ENCODE data around the gene TEDC1. TPM values are rescaled to one million over a fixed set of nuclear protein-coding genes. Genes with fewer than 3 reads are reported as not detected.
"Not testable (repeated sequence)": the region's sequence is repeated elsewhere in the genome, so short reads cannot be mapped to it uniquely, and the experiment has no call there.

TEDC1 gene
- total RNA-seq, 2 experiments from 2014 or later: 45.5 to 46.9 TPM

DNA sequence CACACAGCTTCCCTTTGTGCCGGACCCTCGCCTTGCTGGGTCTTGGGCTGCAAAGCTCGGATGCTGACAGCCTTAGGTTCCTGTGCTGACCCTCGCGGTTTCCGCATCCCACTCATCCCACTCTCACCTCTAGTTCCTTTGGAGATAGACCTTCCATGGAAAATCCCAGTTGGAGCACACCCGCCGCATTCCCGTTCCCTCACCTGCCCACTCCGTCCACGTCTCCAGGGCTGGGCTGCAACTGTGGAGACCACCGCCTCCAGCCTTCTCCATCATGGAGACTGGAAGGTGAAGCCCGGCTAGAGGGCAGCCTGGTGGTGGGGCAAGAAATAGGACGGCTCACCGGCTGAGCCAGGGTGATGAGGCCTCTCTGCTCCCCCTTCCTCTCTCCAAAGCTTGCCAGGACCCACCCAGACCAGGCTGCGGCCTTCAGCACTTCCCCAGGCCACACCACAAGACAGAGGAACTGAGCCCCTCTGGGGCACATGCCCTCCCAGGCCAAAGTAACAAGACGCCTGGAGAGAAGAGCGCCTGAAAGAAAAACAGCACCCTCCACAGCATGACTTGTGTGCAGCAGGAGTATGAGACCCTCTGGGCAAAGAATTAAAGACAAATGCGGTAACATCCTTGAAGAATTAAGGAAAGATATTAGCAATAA is 50.3 kb downstream of the TEDC1 start:
- POLR2A ChIA-PET: no interaction called here
- CTCF ChIA-PET: no interaction called here

DNA sequence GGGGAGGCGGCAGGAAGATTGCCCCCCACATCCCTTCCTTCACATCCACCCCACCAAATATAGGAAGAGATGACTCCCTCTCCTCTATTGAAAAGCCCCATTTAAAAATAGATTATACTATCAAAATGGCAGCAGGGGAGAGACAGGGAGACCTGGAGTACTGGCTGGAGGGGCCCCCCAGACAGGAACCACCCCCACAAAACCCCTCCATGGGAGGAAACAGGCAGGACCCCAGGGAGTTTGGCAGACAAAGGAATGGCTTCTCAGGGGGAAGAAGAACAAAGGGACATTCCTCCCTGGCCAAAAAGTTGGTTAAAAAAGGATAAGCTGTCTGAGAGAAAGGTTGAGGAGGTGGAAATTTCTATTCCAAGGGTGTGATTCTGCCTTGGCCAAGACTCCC is 54.6 kb downstream of the TEDC1 start:
- CTCF ChIA-PET, POLR2A ChIA-PET: not testable (repeated sequence)

GRCh38 chr14:105546410-105546809 is 55.4 kb downstream of the TEDC1 start:
- CTCF ChIA-PET, POLR2A ChIA-PET: not testable (repeated sequence)

DNA sequence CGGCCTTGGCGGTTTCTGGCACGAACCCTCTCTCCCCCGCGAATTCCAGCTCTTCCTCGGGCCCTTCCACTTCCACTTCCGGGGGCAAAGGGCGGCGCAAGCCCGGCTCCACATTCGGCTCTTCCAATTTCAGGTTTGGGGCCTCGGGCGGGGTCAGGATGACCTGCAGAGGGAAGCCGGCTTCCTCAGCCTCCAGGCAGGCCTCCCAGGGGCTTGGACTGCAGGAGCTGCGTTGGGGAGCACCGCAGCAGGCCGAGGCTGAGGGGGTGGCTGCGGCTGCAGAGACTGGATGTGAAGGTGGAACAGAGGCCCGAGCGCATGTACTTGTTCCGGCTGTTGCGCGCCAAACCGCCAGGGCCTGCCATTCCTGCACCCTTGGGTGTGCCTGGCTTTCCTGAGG is 56.0 kb downstream of the TEDC1 start:
- CTCF ChIA-PET, POLR2A ChIA-PET: not testable (repeated sequence)

DNA sequence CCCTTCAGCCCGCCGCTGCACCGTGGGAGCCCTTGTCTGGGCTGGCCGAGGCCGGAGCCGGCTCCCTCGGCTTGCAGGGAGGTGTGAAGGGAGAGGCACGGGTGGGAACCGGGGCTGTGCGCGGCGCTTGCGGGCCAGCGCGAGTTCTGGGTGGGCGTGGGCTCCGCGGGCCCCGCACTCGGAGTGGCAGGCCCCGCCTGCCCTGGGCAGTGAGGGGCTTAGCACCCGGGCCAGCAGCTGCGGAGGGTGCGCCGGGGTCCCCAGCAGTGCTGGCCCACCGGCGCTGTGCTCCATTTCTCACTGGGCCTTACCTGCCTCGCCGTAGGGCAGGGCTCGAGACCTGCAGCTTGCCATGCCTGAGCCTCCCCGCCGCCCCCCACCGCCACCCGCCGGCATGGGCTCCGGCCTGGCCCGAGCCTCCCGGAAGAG is 56.7 kb downstream of the TEDC1 start:
- ChIA-PET CTCF (no interaction called here), POLR2A (no interaction called here)

Other genes starting within 250 kb of the TEDC1 start
- 10 to 100 TPM; 44.7 to 48.3 TPM for gene BTBD6, start 242.7 kb upstream of the TEDC1 start, total RNA-seq
- 10 to 100 TPM; 27.8 to 29.7 TPM for gene BRF1, start 190.2 kb upstream of the TEDC1 start, total RNA-seq
- gene PACS2, start 176.5 kb upstream of the TEDC1 start, total RNA-seq: 10 to 100 TPM; 33.2 to 33.8 TPM
- 1 to 10 TPM in 1 of 2 experiments, under 1 TPM in 1; 0.99 to 2.4 TPM for gene TEX22, start 92.7 kb upstream of the TEDC1 start, total RNA-seq
- gene MTA1, start 71.4 kb upstream of the TEDC1 start, total RNA-seq: 100 to 1,000 TPM; 147 to 156 TPM
- 1 to 10 TPM; 1.0 to 1.2 TPM for gene CRIP2, start 16.4 kb upstream of the TEDC1 start, total RNA-seq
- gene CRIP1, start 4.4 kb upstream of the TEDC1 start, total RNA-seq: 100 to 1,000 TPM; 285 to 286 TPM
- gene TMEM121, start 35.3 kb downstream of the TEDC1 start, total RNA-seq: 10 to 100 TPM; 16.4 to 18.3 TPM

All from activated CD8-positive, alpha-beta memory T cell treated with anti-CD3 and anti-CD28 coated beads for 36 hours (primary cell).